ENCODE results near the gene EIF4A2. TPM values are rescaled to one million over a fixed set of nuclear protein-coding genes. Genes with fewer than 3 reads are reported as not detected.
"Not testable (repeated sequence)": the region's sequence is repeated elsewhere in the genome, so short reads cannot be mapped to it uniquely, and the experiment has no call there.

The EIF4A2 gene
- total and polyA plus RNA-seq, 12 donors = 231 to 476 (median 426) TPM

DNA sequence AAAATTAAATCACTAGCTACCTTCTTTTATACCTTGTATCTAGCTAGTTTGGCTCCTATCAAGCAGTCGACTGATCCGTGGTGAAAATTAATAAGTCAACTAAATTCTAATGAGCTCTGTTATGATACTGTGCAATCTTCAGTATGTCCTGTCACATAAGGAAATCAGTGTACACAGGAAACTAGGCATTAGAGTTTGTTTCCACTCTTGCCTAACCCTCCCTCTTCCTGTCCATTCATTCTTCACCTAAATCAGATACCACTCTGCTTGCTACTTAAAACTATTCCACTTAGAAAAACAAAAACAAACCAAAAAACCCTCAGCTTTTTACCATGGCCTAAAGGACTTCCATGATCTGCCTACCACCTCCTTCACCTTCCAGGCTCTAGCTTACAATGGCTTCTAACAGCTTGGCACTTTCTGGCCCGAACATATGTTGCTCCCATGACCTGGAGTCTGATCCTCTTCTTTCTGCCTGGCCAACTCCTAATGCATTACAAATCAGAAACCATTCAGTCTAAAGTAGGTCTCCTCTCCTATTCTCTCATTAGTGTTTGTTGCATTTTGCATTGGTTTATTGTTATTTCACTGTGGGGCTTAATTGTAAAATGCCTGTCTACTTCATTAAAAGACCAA, 15.0 kb downstream of the EIF4A2 start:
- Histone ChIP-seq H3K36me3 (peaks cover 0 to 92% (median 12%) of the 10 kb centered on the region in 9 donors), H3K27me3 (no peaks in the 10 kb centered on the region), H3K4me1 (peaks cover 0 to 5% (median 0%) of the 10 kb centered on the region in 9 donors), H3K27ac (no peak overlapping the region), H3K4me3 (no peak overlapping the region), H3K9me3 (no peaks in the 10 kb centered on the region)
- TF ChIP-seq, protein P1, sequence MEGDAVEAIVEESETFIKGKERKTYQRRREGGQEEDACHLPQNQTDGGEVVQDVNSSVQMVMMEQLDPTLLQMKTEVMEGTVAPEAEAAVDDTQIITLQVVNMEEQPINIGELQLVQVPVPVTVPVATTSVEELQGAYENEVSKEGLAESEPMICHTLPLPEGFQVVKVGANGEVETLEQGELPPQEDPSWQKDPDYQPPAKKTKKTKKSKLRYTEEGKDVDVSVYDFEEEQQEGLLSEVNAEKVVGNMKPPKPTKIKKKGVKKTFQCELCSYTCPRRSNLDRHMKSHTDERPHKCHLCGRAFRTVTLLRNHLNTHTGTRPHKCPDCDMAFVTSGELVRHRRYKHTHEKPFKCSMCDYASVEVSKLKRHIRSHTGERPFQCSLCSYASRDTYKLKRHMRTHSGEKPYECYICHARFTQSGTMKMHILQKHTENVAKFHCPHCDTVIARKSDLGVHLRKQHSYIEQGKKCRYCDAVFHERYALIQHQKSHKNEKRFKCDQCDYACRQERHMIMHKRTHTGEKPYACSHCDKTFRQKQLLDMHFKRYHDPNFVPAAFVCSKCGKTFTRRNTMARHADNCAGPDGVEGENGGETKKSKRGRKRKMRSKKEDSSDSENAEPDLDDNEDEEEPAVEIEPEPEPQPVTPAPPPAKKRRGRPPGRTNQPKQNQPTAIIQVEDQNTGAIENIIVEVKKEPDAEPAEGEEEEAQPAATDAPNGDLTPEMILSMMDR (IDR thresholded peaks at IDR 0.05) = no peak
- ATAC-seq (no peak), DNase-seq (no peak)
- intact Hi-C loops (cut with DNase I) = no loop called here
- WGBS, 2 donors = 68 to 71% methylated on average over 3 of the region's 3 CpGs

DNA sequence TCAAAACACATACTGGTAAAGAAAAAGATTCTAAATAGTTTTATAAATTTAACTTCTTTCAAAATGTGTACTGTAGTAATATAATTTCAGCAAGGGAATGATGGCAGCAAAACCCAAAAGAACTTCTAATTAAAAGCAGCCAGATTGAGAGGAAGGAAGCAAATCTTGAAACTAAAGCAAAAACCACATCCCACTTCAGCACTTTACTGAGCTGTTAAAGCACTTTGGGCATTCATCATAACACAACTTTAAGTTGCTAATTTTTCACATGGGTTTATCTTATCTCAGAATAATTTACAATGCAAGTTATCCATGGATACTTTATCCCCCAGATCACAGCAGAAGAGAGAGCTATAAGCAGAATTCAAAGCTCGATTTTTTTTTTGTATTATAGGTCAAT, 16.9 kb downstream of the EIF4A2 start:
- TF ChIP-seq, protein P1 (IDR thresholded peaks at IDR 0.05) = no peak
- Histone ChIP-seq H3K4me3 (no peak overlapping the region), H3K27ac (no peak overlapping the region), H3K27me3 (no peaks in the 10 kb centered on the region), H3K36me3 (peaks cover 0 to 85% (median 12%) of the 10 kb centered on the region in 9 donors), H3K4me1 (peaks cover 0 to 11% (median 4%) of the 10 kb centered on the region in 9 donors), H3K9me3 (no peaks in the 10 kb centered on the region)
- DNase-seq = no peak
- no peak for ATAC-seq
- intact Hi-C loops (cut with DNase I) = no loop called here
- WGBS, 2 donors = 94 to 100% methylated on average over 1 of the region's 1 CpG

DNA sequence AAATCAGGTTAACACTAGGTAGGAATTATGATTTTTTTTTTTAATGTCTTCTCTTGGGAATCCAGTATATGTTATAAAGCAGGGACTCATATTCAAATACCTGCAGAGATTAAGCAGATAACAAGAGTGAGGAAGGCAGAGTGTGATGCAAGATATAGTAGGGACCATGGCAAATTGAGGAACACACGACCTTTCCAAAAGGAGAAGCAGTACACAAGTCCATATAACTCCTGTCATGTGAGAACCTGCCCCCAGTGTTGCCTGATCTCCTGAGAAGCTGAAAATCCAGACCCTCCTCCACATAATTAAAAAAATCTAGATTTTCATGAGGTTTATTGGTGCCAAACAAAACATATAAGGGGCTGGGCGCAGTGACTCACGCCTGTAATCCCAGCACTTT, 19.3 kb downstream of the EIF4A2 start:
- 86 to 90% methylated on average over 3 of the region's 3 CpGs for WGBS, 2 donors
- DNase-seq = no peak
- no peak for ATAC-seq
- intact Hi-C loops (cut with DNase I) = no loop called here
- H3K4me1 ChIP-seq = peaks cover 0 to 26% (median 19%) of the 10 kb centered on the region in 9 donors
- no peaks in the 10 kb centered on the region for H3K27me3 ChIP-seq
- TF ChIP-seq, protein P1 (IDR thresholded peaks at IDR 0.05) = no peak
- no peak overlapping the region for H3K27ac ChIP-seq
- peaks cover 0 to 61% (median 7%) of the 10 kb centered on the region in 9 donors for H3K36me3 ChIP-seq
- H3K4me3 ChIP-seq = no peak overlapping the region
- no peaks in the 10 kb centered on the region for H3K9me3 ChIP-seq

DNA sequence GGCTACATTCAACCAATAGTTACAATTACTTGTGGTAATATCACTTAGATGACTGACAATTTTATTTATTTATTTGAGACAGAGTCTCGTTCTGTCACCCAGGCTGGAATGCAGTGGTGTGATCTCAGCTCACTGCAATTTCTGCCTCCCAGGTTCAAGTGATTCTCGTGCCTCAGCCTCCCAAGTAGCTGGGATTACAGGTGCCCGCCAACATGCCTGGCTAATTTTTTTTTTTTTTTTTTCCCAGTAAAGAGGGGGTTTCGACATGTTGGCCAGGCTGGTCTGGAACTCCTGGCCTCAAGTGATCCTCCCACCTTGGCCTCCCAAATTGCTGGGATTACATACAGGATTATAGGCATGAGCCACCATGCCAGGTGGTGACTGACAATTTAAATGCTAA, 20.1 kb downstream of the EIF4A2 start:
- WGBS, 2 donors = 79 to 89% methylated on average over 4 of the region's 4 CpGs
- H3K9me3 ChIP-seq; ATAC-seq; H3K4me3 ChIP-seq; intact Hi-C loops (cut with DNase I); DNase-seq; H3K27ac ChIP-seq; H3K27me3 ChIP-seq: not testable (repeated sequence)
- H3K4me1 ChIP-seq = peaks cover 0 to 26% (median 19%) of the 10 kb centered on the region in 9 donors
- H3K36me3 ChIP-seq = peaks cover 0 to 54% (median 7%) of the 10 kb centered on the region in 9 donors

Data from heart right ventricle (tissue), 16 donors.